Measurements from ENCODE around the gene GABRA6. TPM values are rescaled to one million over a fixed set of nuclear protein-coding genes. Genes with fewer than 3 reads are reported as not detected.

The GABRA6 gene
- polyA plus RNA-seq, 12 donors, result not detected

DNA sequence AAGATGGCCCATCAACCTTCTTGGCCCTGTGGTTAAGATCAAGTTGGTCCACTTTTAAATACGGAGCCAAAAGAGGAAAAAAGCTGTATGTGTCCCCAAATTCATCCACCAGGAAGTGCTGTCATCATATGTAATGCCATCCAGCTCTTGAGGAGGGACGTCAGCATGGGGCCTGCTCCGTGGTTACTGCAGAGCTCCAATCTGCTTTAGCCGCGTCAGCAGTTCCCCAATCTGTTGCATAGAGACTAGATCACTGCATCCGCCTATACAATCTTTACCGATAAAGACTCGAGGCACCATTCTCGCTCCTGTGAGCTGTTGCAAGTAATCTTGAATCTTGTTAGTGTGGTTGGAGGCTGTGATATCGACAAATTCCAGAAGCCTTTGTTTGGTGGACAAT is 65.7 kb downstream of the GABRA6 start:
- DNase-seq, result no peak

Other genes with a start within 250 kb of the GABRA6 start
- gene GABRB2, start 139.0 kb upstream of the GABRA6 start, polyA plus RNA-seq (ENCODE audit: insufficient read length in 12 of 12), result 1 to 10 TPM in 8 of 12 donors, under 1 TPM in 2, not detected in 2; 0.70 to 2.3 (median 1.2) TPM
- under 1 TPM in 5 of 12 donors, not detected in 7; 0.10 to 0.47 (median 0.24) TPM for gene GABRA1, start 162.4 kb downstream of the GABRA6 start, polyA plus RNA-seq (ENCODE audit: insufficient read length in 12 of 12)

All from muscle of arm (tissue), 12 donors.